Sigmoid colon (tissue), 4 donors: Measurements from ENCODE around the gene RNASEH2B.

Experiments
- CTCF ChIP-seq, 4 experiments: fragments of 450-650 bp in 3 of 4; fragments of 200-600 bp in 1 of 4; IDR thresholded peaks; one replicate each; pipeline ENCODE4 v1.5.1; 2016 to 2019; ENCODE audit warnings: antibody characterized with exemption in 4 of 4, mild to moderate bottlenecking in 3 of 4, moderate library complexity in 2 of 4
- POLR2A ChIP-seq, 2 donors: fragments of 450-650 bp; IDR thresholded peaks; one replicate each; pipeline ENCODE4 v1.6.1; 2016; ENCODE audit warnings: antibody characterized with exemption in 2 of 2, mild to moderate bottlenecking in 2 of 2, moderate library complexity in 2 of 2
- POLR2AphosphoS5 ChIP-seq, 4 donors: sonication (generic); formaldehyde crosslinking; IDR thresholded peaks; one replicate each; pipeline ENCODE4 v1.6.1; 2017; ENCODE audit warnings: antibody characterized with exemption in 4 of 4

DNA sequence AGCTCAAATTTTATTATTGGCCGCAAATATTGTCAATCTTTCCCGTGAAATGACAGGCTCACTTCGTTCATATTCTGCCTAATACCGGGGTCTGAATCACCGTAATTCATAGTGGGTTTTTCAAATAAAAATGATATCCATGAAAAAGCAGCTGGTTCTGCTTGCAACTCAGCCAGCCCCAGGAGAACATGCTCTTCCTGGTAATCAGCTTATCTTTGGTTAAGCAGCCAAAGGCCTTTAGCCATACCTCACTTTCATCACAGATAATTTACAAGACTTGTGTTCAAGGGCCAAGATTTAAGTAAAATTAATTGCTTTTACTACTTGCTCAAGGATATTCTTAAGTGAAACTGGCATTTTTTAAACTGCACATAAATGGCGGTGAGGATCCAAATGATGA is 22.5 kb downstream of the RNASEH2B start:
- TF ChIP-seq POLR2A (IDR thresholded peaks at IDR 0.05) (no peak), CTCF (IDR thresholded peaks at IDR 0.05) (no peak), POLR2AphosphoS5 (IDR thresholded peaks at IDR 0.05) (no peak)
